NCI-H524 treated with DMSO at 0.1 percent for 48 hours (cell line): ENCODE results near the gene GABBR2.

Experiments
- DNase-seq: peaks from one replicate; lab custom pipeline; 2025; lab: John Stamatoyannopoulos, UW

Gene GABBR2

DNA sequence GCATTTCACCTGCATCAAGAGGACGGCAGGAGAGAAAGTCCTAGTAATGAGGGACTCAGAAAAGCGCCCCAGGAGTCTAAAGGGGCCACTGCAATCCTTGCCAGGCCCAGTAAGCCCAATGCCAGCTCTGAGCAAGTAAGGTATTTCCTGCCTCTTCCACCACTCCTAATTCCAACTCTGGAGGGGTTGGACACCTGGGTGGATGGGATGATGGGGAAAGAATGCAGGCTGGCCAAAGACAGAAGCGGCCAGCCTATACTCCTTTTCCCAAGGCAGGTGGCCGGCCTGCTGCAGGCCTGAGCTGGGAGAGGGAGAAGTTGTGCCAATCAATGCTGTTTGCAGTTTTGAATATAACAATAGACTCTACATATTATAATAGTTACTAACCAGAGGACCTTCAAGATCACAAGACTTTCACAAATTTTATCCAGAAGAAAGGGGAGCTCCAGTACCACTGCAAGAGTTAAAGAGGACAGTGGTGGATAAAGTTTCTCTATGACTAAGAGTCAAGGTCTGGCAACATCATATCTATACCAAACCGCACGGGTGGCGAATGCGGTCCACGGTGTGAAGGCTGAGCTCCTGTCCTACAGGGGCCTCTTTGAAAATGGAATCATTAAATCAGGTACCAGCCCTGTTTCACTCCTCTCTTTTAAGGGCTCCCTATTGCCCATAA is 338.3 kb downstream of the GABBR2 start:
- no peak for DNase-seq

- no peak for DNase-seq
Observed at GRCh38 chr9:98369896-98370295, 338.8 kb downstream of the GABBR2 start.

- DNase-seq, result no peak
Observed at GRCh38 chr9:98369471-98369870, 339.3 kb downstream of the GABBR2 start.

GRCh38 chr9:98369066-98369425 is 339.7 kb downstream of the GABBR2 start:
- no peak for DNase-seq

GRCh38 chr9:98368366-98369065 is 340.2 kb downstream of the GABBR2 start:
- DNase-seq, result no peak

DNA sequence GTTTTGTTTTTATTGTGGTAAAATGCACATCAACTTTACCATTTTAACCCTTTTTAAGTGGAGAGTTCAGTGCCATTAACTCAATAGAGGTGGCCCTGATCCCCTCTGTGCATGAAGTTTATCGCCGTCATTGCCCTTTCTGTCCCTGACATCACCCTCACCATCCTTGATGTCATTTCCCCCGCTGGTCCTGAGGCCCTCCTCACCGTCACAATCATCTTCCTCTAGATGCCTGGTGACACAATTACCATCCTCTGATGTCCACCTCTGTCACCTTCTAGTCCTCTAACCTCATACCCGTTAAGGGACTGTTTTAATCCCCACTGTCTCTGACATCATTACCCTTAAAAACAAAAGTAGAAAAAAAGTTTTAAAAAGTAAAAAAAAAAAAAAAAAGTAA is 340.8 kb downstream of the GABBR2 start:
- no peak for DNase-seq

DNA sequence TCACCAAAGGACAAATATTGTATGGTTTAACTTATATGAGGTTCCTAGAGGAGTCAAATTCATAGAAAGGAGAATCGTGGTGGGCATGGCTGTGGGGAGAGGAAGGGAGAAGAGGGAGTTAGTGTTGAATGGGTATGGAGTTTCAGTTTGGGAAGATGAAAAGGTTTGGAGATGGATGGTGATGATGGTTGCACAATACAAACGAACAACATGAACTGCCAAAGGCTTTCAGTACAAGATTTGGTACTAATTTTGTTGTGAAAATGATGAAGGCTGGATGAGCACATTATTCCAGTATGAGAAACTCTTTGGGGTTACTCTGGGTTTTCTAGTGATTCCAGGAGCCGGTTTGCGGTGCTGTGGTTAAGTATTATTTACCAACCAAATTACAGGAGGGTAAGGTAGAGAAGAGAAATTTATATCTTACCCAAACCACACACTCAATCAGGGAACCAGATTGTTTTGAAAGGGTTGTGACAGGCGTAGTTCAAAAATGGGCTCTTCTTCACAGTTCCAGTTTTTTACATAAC is 341.3 kb downstream of the GABBR2 start:
- no peak for DNase-seq

GRCh38 chr9:98365781-98366180 is 343.0 kb downstream of the GABBR2 start:
- DNase-seq, result no peak

- no peak for DNase-seq
Observed at GRCh38 chr9:98365227-98365669, 343.5 kb downstream of the GABBR2 start.

DNA sequence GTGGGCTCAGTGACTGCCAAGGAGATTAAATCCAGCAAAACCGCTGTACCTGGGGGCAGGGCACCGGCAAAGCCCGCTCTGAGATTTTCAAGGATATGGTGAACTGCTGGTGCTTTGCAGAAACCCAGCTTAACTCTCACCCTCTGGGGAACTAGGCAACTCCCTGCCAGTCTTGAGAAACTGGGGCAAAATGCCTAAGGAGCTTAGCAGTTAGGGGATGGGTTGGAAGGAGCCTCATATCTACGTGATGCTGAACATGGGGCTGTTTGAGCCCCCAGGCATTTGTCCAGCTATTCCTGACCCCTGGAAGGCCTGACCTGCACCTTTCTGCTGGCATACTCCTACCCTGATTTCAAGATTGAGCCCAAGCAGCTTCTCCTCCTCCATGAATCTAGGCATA is 344.6 kb downstream of the GABBR2 start:
- DNase-seq, result peak; percentile 32

- DNase-seq, result no peak
Observed at GRCh38 chr9:98363644-98364043, 345.1 kb downstream of the GABBR2 start.

- DNase-seq, result no peak
Observed at GRCh38 chr9:98362624-98363252, 346.0 kb downstream of the GABBR2 start.

DNA sequence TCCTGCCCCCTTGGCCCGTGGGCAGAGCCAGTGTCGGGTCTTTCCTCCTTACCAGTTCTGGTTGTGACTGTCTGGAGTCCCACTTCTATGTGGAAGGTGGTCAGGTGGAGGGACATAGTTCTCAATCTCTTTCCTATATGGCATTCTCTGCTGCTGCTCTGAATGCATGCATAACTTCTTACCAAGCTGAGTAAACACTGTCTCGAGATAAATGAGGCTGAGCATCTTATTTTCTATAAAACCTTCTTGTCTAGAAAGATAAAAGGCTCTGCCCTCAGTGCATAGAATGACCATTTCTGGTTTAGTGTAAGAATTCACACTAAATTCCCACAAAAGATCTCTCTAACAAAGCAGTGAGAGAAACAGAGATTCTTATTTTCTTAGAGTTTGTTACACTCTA is 347.1 kb downstream of the GABBR2 start:
- no peak for DNase-seq

DNA sequence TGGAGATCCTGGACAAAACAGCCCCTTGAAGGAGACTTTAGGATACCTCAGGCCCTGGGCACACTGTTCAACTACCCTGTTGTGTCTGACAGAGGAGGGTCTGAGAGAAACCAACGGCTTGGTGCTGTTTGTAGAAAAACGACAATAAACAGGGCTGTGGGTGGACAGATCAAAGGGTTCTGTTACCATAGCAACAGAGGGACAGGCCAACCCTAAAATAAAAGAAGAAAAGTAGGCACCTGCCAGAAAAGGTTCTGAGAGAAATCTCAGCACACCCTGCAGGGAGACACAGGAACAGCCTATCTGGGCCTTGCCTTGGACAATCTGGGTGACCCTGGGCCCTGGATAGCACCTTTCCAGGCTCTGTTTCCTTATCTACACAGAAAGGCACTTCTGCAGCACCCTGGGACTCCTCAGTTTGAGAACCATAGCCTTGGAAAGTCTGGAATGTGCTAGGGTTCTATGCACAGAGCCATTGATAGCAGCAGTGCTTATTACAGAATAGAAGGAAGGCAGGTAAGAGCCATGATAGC is 348.5 kb downstream of the GABBR2 start:
- DNase-seq, result no peak

DNA sequence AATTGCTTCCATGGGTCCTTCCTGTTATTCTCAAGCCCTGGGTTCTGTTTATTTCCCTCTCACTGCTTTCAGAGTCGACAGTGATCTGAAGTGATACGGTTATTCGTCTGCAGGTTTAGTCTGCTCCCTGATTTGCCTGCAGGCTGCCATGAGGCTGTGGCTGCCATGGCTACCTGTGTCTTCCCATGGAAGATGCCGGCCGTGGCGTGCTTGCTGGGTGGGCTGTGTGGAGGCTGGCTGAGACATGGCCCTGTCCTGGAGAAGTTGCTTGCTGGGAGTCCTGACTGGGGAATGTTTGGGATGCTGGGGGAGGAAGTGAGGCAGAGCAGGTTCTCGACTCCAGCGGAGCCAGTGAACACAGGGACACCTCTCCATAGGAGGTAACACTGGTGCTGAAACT is 349.2 kb downstream of the GABBR2 start:
- no peak for DNase-seq

DNA sequence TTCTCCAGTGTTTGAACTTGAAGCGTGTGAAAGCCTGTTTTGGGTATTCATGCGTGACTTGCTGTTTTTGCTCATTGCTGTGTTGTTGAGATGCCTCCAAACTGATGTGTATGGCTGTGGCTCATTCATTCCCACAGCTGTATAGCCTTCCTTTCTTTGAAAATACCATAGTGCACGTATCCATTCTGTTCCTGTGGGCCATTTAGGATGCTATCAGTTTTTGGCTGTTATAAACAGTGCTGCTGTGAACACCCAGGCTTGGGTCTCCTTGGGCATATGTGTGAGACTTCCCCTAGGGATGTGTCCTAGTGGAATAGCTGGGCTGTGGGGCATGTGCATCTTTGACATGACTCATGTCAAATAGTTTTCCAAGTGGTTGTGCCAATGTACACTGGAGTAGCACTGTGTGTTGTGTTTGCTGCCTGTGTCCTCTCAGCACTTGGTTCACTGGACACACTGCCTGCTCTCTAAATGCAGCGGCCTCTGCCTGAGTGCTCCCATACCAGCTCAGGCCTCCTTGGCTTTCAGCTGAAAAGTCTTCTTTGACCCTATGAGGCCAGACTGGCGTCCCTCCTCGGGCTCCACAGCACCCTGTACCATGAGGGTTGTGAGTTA is 350.7 kb downstream of the GABBR2 start:
- DNase-seq, result no peak

GRCh38 chr9:98356953-98357690 is 351.6 kb downstream of the GABBR2 start:
- DNase-seq, result no peak

- DNase-seq, result no peak
Observed at GRCh38 chr9:98356326-98356725, 352.4 kb downstream of the GABBR2 start.

DNA sequence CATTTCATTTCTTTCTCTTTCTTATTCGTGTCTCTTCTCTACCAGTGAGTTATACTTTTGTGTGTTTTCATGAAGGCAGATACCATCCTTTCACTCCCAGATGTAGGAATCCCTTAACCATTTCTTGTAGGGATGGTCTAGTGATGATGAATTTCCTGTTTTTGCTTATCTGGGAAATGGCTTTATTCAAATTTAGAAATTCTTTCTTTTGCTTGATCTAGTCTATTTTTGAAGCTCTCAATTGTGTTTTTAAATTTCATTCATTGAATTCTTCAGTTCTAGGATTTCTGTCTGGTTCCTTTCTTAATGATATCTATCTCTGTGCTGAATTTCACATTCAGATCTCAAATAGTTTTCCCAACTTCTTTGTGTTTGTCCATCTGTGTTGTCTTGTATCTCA is 357.4 kb downstream of the GABBR2 start:
- DNase-seq, result no peak

DNA sequence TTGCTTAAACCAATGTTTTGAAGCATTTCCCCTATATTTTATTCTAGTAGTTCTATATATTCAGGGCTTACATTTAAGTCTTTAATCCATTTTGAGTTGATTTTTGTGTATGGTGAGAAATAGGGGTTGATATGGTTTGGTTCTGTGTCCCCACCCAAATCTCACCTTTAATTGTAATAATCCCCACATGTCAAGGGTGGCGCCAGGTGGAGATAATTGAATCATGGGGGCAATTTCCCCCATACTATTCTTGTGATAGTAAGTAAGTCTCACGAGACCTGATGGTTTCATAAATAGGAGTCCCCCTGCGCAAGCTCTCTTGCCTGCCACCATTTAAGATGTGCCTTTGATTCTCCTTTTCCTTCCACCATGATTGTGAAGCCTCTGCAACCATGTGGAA is 361.1 kb downstream of the GABBR2 start:
- DNase-seq, result no peak

- peak; percentile 84 for DNase-seq
Observed at GRCh38 chr9:98345011-98345410, 363.7 kb downstream of the GABBR2 start.

GRCh38 chr9:98344581-98344980 is 364.2 kb downstream of the GABBR2 start:
- no peak for DNase-seq
